Neural progenitor cell (in vitro differentiated cells): ENCODE results near the gene EHBP1.

Experiments
- EZH2phosphoT487 ChIP-seq: fragments of 200-600 bp; sonication (generic); IDR thresholded peaks from 2 replicates; pipeline ENCODE4 v1.6.1; 2017; ENCODE audit warnings: antibody characterized with exemption
- TF ChIP-seq, protein P1 (sequence below): fragments of 200-600 bp; sonication (generic); IDR thresholded peaks from 2 replicates; pipeline ENCODE4 v1.5.1; 2017; ENCODE audit warnings: antibody characterized with exemption, mild to moderate bottlenecking

DNA sequence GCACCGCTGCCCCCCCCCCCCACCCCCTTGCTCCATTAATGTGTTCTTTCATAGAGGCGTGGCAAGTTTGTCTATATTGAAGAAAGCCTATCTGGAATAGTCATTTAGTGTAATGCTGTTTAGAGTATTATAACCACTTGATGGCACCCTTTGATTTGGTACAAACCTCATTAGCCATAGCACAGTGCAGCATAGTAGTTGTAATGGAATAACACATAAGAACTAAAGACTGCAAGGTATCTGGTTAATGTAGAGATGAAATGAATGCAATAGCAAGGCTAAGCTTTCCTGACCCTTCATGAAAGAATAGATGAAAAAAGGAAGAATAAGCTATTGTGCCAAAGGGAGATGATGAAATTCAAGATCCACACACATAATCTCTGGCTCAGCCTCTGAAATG lies 81.9 kb downstream of the EHBP1 start:
- TF ChIP-seq, protein P1, sequence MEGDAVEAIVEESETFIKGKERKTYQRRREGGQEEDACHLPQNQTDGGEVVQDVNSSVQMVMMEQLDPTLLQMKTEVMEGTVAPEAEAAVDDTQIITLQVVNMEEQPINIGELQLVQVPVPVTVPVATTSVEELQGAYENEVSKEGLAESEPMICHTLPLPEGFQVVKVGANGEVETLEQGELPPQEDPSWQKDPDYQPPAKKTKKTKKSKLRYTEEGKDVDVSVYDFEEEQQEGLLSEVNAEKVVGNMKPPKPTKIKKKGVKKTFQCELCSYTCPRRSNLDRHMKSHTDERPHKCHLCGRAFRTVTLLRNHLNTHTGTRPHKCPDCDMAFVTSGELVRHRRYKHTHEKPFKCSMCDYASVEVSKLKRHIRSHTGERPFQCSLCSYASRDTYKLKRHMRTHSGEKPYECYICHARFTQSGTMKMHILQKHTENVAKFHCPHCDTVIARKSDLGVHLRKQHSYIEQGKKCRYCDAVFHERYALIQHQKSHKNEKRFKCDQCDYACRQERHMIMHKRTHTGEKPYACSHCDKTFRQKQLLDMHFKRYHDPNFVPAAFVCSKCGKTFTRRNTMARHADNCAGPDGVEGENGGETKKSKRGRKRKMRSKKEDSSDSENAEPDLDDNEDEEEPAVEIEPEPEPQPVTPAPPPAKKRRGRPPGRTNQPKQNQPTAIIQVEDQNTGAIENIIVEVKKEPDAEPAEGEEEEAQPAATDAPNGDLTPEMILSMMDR = peak; percentile 53
- no peak for TF ChIP-seq EZH2phosphoT487
